CD4-positive, alpha-beta T cell treated with Interferon alpha-2 for 1 hour (primary cell): Measurements from ENCODE around the gene SPG7.
A peak's percentile ranks its signal among the peaks of the same experiment; 100 is the strongest.
"Not testable (repeated sequence)": the region's sequence is repeated elsewhere in the genome, so short reads cannot be mapped to it uniquely, and the experiment has no call there.

Experiments used
- DNase-seq, 2 donors: peaks; one replicate each; pipeline ENCODE4 v3.0.0-alpha.2; 2020 to 2022

SPG7 gene

DNA sequence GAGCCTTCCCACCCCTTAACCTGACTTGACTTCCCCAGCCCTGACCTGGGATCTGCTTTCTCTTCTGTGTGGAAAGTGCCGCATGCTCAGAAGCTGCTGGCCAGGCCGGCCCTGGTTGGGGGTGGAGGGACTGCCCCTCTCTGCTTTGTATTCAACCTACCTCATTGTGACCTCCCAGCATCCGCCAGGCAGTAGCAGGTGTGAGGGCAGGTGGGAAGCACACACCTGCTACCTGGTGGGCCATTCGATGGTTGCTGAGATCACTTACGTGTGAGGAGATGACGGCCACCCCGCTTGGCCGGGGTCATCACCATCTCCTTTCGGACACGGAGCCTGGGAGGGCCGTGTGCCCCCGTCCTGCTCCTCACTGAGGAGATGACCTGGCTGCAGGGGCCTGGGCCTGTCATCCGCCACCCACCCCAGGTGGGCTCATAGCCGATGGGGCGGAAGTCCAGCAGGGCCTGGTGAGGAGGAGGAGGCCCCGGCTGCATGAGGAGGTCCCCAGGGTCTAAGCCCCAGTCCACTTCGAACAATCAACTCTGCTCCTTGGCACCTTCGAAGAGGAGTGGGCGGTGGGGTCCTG is 74.5 kb downstream of the SPG7 start:
- DNase-seq: no peak

DNA sequence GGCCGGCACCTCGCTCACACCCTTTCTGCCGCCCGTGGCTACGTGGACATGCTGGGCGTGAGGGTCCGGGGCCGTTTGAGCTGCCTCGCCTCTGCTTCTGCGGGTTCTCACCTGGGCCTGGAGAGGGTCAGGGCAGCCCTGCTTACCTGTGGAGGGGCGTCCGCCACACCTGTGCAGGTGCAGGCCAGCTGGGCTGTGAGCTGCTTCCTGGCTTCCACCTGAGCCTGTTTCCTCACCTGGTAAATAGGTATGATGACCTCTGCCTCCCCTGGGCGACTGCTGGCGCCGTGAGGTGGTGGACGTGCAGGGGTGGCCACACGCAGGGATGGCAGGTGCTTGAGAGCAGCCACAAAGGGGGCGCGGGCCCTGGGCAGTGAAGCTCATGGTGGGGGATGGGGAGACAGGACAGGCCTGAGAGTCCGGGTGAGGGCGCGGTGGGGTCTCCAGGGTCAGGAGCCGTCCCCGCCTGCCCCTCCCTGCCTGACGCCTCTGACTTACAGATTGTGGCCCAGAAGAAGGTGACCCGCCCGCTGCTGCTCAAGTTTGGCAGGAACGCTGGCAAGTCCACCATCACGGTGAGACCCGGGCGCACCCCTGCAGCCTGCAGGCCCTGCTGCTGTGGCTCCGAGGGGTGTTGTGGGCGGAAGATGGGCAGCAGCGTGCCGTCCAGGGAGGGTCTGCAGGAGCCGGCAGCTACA is 75.1 kb downstream of the SPG7 start:
- DNase-seq: no peak

DNA sequence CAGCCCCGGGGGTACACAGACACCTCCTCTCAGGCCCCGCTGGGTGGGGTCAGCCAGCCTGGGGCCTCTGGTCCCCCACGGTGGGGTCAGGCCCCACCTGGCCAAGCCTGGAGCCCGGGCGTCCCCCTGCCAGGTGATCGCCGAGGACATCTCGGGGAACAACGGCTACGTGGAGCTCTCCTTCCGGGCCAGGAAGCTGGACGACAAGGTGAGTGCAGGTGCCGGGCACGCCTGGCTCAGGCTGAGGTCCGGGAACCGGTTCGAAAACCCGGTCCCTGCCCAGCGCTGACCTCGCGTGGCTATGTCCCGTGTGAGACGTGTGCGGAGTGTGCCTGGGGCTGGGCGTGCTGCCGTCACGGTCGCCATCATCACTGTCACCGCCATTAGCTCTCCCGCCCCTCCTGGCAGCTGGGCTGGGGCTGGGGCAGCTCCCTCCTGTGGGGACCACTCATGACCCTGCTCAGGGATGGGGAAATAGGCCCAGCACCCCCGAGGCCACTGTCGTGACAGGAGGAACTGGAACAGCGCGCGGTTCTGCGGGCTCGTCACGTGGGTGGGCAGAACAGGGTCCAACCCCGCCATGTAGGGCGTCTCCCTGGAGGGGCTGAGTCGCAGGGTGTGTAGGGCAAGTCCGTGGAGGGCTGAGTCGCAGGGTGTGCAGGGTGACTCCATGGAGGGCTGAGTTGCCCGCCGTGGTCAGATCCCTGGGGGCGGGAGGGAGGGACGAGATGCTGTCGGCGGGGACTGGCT is 75.9 kb downstream of the SPG7 start:
- no peak for DNase-seq

DNA sequence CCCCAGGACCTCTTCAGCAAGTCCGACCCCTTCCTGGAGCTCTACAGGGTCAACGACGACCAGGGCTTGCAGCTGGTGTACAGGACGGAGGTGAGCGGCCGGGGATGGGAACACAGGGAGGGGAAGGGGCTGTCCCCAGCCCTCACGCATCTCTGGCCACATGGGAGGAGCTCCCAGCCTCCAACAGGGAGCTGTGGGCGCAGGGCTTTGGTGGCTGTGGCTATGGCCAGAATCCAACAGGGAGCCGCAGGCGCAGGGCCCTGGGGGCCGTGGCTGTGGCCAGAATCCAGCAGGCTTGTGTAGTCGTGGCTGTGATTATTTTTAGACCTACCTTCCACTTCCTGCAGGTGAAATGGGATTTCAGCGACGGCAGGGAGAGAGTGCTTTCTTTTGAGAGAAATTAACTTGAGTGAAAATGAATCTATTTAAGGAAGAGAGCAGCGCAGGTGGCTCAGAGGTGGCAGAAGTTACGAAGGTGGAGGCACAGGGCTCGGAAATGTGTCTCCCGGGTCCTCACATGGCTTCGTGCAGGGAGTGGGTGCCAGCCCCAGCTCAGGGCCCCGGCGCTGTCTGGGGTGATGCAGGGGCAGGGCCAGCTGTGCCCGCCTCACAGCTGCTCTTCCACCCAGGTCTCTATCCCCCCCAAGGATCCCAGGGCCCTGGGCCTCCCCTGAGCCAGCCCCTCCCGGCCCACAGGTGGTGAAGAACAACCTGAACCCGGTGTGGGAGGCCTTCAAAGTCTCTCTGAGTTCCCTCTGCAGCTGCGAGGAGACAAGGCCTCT is 76.8 kb downstream of the SPG7 start:
- DNase-seq: no peak

DNA sequence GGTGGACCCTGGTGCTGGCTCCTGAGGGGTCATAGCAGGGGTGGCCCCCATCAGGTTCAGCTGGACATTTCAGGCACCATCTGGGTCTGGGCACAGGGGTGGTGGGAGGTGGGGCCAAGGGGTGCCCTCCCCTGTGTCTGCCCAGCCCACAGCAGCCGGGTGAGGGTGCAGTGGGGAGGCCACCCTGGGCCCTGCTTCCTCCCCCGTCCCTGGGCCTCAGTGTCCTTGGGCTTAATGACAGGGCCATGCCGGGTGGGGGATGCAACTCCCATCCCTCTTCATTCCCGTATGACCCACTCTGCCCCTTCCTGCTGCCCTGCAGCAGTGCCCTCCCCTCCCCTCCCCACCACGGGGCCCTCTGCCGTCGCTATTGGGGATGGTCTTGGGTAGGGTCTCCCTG is 78.0 kb downstream of the SPG7 start:
- no peak for DNase-seq

DNA sequence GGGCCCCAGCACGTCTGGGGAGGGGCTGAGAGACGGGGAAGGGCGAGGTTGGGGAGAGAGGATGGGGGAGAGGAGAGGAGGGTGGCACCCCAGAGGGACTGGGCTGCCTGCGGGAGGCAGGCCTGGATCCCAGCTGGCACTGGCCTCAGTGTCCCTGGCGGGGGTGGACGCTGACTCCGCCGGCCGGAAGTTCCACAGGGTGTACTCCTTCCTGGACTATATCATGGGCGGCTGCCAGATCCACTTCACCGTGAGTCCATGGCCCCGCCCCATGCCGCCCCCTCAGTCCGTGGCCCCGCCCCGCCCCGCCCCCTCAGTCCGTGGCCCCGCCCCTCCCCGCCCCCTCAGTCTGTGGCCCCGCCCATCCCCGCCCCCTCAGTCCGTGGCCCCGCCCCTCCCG is 78.7 kb downstream of the SPG7 start:
- DNase-seq: no peak

DNA sequence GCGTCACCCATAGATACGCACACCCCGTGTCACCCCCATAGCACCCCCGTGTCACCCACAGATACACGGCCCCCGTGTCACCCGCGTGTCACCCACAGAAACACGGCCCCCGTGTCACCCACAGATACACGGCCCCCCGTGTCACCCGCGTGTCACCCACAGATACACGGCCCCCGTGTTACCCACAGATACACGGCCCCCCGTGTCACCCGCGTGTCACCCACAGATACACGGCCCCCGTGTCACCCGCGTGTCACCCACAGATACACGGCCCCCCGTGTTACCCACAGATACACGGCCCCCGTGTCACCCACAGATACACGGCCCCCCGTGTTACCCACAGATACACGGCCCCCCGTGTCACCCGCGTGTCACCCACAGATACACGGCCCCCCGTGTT is 79.5 kb downstream of the SPG7 start:
- not testable (repeated sequence) for DNase-seq

DNA sequence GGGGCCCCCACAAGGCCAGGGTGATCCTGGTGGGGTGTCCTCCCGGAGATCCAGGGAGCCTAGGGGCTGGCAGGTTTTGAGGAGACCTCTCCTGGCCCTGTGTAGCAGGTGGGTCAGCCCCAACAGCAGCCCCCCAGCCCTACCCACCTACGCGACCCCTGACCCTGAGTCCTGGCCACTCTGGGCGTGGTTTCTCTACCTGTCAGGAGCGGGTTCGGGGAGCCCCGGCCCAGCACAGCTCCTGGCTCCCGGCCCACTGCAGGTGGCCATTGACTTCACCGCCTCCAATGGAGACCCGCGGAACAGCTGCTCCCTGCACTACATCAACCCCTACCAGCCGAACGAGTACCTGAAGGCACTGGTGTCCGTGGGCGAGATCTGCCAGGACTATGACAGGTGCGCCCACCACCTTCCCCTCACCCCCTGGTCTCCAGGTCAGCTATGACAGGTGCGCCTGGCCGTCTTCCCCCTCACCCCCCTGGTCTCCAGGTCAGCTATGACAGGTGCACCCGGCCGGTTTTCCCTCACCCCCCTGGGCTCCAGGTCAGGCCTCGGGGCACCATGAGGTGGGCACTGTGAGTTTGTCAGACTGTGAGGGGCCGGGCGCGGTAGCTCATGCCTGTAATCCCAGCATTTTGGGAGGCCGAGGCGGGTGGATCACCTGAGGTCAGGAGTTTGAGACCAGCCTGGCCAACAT is 80.4 kb downstream of the SPG7 start:
- no peak for DNase-seq

DNA sequence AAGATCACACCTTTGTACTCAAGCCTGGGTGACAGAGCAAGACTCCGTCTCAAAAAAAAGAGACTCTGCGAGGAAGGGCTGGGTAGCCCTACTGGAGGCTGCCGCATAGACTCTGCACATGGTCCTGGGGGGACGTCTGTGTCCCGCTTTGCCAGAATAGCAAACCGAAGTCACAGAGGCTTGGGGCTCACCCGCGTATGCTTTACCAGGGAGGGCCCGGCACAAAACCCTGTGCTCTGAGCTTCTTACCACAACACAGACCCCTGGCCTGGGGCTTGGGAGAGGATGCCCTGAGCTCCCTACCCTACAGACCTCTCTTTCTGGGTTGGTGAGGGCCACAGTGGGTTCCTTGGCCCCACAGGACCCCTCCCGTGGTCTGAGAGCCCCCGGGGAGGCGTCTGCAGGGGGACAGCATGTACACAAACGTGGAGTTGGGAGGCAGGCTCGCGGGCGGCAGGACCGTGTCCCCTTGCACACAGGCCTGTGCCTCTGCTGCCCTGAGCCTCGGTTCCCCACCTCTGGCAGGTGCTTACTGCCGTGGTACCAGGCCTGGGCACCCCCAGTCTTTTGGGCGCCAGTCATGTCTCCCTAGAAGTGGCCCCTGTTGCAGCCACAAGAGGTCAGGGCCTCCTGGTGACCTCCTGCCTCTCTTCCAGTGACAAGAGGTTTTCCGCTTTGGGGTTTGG is 81.2 kb downstream of the SPG7 start:
- DNase-seq: no peak

DNA sequence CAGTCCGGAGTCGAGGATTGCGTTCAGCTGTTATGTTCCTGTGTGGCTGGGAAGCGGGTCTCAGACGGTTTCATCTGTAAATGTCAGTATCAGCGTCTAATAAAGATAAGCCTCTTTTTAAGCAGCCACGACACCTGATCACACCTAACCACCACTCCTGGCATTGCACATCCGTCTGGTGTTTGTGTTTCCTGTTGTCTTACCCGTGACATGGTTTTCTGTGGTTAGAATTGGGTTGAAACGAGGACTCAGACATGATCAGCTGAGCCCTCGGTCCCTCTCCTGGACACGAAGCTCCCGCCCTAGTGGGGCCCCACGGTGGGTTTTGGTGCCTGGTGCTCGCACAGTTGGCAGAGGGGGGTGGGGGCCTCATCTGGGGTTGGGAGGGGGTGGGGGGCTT is 85.6 kb downstream of the SPG7 start:
- peak; percentile 42 to 74 for DNase-seq

DNA sequence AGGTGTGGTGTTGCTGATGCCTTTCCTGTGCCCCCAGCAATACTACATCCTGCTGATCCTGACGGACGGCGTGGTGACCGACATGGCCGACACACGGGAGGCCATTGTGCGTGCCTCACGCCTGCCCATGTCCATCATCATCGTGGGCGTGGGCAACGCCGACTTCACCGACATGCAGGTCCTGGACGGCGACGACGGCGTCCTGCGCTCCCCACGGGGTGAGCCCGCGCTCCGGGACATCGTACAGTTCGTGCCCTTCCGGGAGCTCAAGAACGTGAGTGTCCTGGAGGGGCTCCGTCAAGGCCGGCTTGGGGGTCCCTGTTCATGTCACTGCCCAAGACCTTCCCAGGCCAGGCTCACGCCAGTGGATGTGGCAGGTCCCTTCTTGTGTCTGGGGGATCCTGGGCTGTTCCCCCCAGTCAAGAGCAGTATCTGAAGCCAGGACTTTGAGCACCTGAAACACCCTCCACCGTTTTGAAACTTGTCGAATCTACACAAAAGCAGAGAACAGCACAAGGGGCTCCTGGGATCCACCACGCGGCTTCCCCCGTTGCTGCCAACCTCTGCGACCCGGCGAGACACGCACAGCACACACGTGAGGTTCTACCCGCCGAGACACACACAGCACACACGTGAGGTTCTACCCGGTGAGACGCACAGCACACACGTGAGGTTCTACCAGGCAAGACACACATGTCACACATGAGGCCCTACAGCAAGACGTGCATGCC is 87.3 kb downstream of the SPG7 start:
- no peak for DNase-seq

DNA sequence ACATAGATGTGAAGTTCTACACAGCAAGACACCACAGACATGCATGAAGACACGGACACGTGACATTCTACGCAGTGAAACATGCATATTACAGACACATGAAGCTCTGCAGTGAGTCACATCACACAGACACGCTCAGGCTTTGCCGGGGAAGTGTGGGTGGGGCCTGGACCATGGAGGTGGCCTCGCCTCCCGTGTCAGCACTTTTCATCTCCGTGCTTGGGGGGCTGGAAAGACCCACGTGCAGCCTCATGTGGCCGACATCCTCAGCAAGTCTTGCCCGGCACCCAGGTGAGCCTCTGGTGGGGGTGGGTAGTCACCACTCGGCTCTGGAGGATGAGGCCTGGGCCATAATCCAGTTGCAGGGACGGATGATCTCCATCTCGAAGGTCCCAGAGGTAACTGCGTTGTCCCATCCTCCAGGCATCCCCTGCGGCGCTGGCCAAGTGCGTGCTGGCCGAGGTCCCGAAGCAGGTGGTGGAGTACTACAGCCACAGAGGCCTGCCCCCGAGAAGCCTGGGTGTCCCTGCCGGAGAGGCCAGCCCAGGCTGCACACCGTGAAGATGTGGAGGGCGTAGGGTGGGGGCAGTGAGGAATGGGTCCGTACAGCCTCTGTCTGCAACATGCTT is 88.0 kb downstream of the SPG7 start:
- DNase-seq: no peak

DNA sequence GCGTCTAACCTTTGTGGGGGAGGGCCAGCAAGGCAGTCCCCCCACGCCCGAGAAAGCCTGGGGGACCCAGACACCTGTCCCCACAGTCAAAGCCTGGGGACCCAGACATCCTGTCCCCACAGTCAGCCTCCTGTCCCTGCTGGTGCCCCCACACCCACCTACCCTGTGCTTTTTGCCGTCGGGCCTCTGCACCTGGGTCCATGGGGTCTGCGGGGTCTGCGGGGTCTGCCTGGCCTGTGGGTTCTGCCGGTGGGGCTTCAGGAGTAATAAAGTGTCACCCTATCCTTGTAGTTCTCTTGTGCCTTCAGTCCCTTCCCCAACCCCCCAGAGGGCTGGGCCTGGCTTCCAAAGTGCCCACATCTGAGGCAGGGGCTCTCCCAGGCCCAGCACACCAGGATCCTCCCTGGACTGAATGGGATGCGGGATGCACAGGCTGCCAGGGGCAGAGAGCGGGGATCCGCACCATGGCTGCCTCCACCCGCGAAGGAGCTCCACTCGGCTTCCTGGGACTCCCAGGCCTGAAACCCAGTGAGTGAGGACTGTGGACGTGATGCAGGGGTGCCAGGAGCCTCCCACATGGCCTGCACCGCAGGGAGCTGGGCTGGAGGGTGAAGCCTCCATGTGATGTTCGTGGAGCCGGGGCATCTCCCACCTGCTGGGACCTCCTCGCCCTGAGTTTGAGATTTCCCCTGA is 88.9 kb downstream of the SPG7 start:
- DNase-seq: no peak

DNA sequence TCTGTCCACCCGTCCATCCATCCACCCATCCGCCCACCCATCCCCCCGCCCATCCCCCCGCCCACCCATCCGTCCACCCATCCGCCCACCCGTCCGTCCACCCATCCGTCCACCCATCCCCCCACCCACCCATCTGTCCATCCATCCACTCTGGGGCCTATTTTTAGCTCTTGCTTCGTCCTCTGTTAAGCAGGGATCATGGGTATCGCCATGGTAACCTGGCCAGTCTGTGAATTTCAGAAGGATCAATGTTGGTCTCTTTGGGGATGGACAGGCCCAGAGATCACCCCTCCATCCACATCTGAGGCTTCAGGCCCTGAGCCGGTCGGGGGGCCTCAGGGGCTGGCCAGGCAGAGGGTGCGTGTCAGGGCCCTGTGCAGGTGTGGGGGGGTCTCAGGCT is 90.0 kb downstream of the SPG7 start:
- DNase-seq: no peak

DNA sequence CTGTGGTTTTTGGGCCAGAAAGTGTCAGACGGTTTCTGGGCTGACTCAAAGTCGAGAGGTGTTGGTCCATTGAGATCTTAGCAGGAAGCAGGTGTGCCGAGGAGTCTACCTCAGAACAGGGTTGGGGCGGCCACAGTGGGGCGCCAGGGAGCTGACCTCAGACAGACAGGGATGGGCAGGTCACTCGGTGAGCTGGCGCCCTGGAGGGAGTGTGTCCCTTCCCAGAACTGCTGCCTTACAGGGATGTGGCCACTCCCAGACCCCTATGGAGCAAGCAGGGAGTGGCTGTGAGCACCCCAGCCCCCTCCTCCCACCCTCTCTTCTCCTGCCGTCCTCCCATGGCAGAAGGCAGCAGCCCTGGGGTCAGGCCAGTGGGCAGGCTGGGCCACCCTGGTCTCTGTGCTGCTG is 91.3 kb downstream of the SPG7 start:
- DNase-seq: peak in 1 of 2 donors; percentile 27

DNA sequence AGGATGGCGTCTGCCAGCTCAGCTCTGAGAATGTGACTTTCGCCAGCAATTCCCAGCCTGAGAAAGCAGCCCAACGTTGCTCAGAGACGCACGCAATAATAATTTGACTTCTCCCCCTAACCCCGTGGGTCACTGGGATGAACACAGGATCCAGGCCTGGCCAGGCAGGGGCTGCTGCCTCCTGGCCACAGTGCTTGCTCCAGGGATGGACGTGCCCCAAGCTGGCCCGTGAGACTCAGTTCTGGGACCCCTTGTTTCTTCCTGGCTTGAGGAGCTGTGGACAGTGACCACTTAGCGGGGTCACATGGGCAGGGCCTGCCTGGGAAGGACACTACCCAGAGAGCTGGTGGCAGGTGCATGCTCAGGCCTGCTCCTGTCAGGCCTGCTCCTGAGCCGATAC is 91.7 kb downstream of the SPG7 start:
- DNase-seq: no peak

DNA sequence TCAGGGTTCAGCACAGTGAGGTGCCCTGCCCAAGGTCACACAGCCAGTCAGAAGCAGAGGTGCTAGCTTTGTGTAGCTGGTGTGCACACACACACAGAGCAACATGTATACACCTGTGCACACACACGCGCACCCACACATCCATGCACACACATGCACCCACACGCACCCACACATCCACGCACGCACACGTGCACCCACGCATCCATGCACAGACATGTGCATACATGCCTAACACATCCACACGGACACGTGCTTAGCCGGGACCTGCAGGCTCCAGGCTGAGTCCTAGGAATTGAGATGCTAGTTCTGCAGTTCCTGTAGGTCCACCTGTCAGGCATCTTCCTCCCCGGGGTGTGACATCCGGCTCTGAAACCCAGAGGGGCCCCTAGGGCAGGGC is 92.2 kb downstream of the SPG7 start:
- DNase-seq: no peak

DNA sequence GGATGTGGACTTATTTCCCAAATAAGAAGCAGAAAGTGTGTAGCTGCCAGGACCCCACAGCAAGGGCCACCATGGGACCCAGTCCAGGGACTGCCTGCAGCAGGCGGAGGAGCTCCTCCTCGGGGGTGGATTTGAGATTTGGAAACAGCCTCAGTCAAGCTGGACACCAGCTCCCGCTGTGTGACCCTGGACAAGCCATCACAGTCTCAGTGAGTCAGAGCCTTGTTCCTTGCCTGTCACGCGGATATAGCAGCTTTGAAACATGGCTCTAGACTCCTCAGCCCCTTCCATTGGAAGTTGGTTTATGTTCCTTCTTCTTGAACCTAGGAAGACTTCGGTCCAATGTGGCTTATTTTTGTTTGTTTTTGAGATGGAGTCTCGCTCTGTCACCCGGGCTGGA is 92.8 kb downstream of the SPG7 start:
- DNase-seq: no peak

DNA sequence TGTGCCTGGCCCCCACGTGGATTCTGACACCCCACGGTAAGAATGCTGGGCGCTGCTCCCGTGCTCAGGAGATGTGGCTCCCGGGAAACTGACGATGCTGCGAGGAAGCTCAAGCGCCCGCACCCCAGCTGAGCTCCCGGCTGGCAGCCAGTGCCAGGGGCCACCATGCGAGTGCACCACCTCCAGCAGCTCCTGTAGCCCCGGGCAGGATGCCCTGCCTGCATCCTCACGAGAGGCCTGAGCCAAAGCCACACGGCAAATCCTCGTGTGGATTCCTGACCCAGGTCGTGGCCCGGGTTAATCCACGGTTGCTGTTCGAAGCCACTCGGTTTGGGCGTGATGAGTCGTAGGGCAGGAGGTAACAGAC is 93.7 kb downstream of the SPG7 start:
- DNase-seq: no peak

DNA sequence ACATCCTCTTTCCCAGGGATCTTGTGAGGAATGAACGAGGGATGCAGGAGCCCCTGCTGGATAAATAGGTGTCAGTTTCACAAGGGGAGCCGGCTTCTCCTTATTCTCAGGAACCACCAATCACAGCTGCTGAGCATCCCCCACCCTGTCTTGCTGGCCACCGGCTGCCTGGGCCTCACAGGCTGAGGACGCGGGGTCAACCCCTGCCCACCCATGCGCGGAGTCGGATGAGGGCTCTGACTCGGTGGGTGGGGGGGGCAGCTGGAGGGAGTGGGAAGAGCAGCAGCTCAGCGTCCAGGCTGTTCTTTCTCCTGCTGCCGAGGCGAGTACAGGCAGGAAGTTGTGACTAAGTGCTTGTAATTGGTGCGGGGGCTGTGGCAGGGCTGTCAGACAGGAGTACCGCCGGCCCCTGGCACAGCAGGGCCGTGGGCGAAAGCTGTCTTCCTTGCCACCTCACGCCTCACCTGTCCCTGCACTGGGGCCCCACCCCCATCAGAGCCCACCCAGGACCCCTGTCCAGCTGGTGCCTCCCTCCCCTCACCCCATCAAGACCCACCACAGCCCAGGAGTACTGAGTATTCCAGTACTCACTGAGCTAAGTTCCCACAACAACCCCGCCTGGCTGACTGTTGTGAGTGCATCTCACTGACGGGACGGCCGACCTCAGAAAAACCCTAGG is 94.2 kb downstream of the SPG7 start:
- DNase-seq: peak; percentile 16 to 40
